Activated T-helper 17 cell treated with anti-CD3 and anti-CD28 coated beads, Interleukin-2, amount 50 U/mL, for 72 hours (primary cell): ENCODE results near the gene TJP1. TPM values are rescaled to one million over a fixed set of nuclear protein-coding genes. Genes with fewer than 3 reads are reported as not detected.
"Not testable (repeated sequence)": the region's sequence is repeated elsewhere in the genome, so short reads cannot be mapped to it uniquely, and the experiment has no call there.

Experiments used
- ATAC-seq: fragments of 150-1000 bp; cut with Tn5 transposase; replicated peaks from 2 replicates; pipeline ENCODE4 v1.10.0; 2021; ENCODE audit warnings: mild to moderate bottlenecking, moderate library complexity
- H3K27ac Mint-ChIP-seq: one replicate; pipeline ENCODE4 v1.8.0; 2022; ENCODE audit warnings: mixed read lengths
- H3K27me3 Mint-ChIP-seq: one replicate; pipeline ENCODE4 v1.8.0; 2022; ENCODE audit warnings: mixed read lengths
- H3K36me3 Mint-ChIP-seq: one replicate; pipeline ENCODE4 v1.8.0; 2022; ENCODE audit warnings: low read depth, mild to moderate bottlenecking, mixed read lengths
- H3K4me1 Mint-ChIP-seq: one replicate; pipeline ENCODE4 v1.8.0; 2022; ENCODE audit warnings: mixed read lengths
- H3K4me3 Mint-ChIP-seq: one replicate; pipeline ENCODE4 v1.8.0; 2022; ENCODE audit warnings: mild to moderate bottlenecking, mixed read lengths
- H3K9me3 Mint-ChIP-seq: one replicate; pipeline ENCODE4 v1.8.0; 2022; ENCODE audit warnings: mixed read lengths
- total RNA-seq, 2 donors: library from RNA; stranded (reverse); gene quantifications; one replicate each; pipeline ENCODE4 v1.2.3, GENCODE V29; 2022

Gene TJP1
- total RNA-seq, 2 donors from 2014 or later = not detected

GRCh38 chr15:29674661-29675533 is 147.4 kb downstream of the TJP1 start:
- no peaks in the 10 kb centered on the region for H3K4me1 Mint-ChIP-seq
- no peaks in the 10 kb centered on the region for H3K36me3 Mint-ChIP-seq
- H3K27me3 Mint-ChIP-seq = peaks cover 36% of the 10 kb centered on the region
- no peak overlapping the region for H3K27ac Mint-ChIP-seq
- no peaks in the 10 kb centered on the region for H3K9me3 Mint-ChIP-seq
- ATAC-seq = no peak
- H3K4me3 Mint-ChIP-seq = no peak overlapping the region

GRCh38 chr15:29672923-29673809 is 149.1 kb downstream of the TJP1 start:
- Mint-ChIP-seq H3K4me1 (no peaks in the 10 kb centered on the region), H3K27me3 (peaks cover 33% of the 10 kb centered on the region), H3K27ac (no peak overlapping the region), H3K36me3 (no peaks in the 10 kb centered on the region), H3K9me3 (no peaks in the 10 kb centered on the region), H3K4me3 (no peak overlapping the region)
- ATAC-seq = no peak

GRCh38 chr15:29672446-29672845 is 149.8 kb downstream of the TJP1 start:
- H3K4me1 Mint-ChIP-seq = no peaks in the 10 kb centered on the region
- H3K4me3 Mint-ChIP-seq = no peak overlapping the region
- no peak overlapping the region for H3K27ac Mint-ChIP-seq
- H3K27me3 Mint-ChIP-seq = peaks cover 26% of the 10 kb centered on the region
- H3K9me3 Mint-ChIP-seq = no peaks in the 10 kb centered on the region
- H3K36me3 Mint-ChIP-seq = no peaks in the 10 kb centered on the region
- ATAC-seq = no peak

- not testable (repeated sequence) for H3K36me3 Mint-ChIP-seq, H3K27ac Mint-ChIP-seq, H3K4me1 Mint-ChIP-seq, ATAC-seq, H3K4me3 Mint-ChIP-seq, H3K9me3 Mint-ChIP-seq
- peaks cover 22% of the 10 kb centered on the region for H3K27me3 Mint-ChIP-seq
Observed at GRCh38 chr15:29672046-29672445, 150.2 kb downstream of the TJP1 start.

- Mint-ChIP-seq H3K4me3 (no peak overlapping the region), H3K27ac (no peak overlapping the region), H3K36me3 (no peaks in the 10 kb centered on the region), H3K27me3 (peaks cover 21% of the 10 kb centered on the region), H3K9me3 (no peaks in the 10 kb centered on the region), H3K4me1 (no peaks in the 10 kb centered on the region)
- ATAC-seq = no peak
Observed at GRCh38 chr15:29670998-29671981, 151.0 kb downstream of the TJP1 start.

- no peaks in the 10 kb centered on the region for H3K36me3 Mint-ChIP-seq
- H3K4me3 Mint-ChIP-seq = no peak overlapping the region
- no peaks in the 10 kb centered on the region for H3K9me3 Mint-ChIP-seq
- no peak for ATAC-seq
- peaks cover 20% of the 10 kb centered on the region for H3K27me3 Mint-ChIP-seq
- no peak overlapping the region for H3K27ac Mint-ChIP-seq
- no peaks in the 10 kb centered on the region for H3K4me1 Mint-ChIP-seq
Observed at GRCh38 chr15:29670266-29670665, 152.0 kb downstream of the TJP1 start.

- Mint-ChIP-seq H3K27ac (no peak overlapping the region), H3K36me3 (no peaks in the 10 kb centered on the region), H3K9me3 (no peaks in the 10 kb centered on the region), H3K27me3 (peaks cover 20% of the 10 kb centered on the region), H3K4me3 (no peak overlapping the region), H3K4me1 (no peaks in the 10 kb centered on the region)
- ATAC-seq = no peak
Observed at GRCh38 chr15:29669823-29670222, 152.4 kb downstream of the TJP1 start.

- Mint-ChIP-seq H3K36me3 (no peaks in the 10 kb centered on the region), H3K4me3 (no peak overlapping the region), H3K9me3 (no peaks in the 10 kb centered on the region), H3K4me1 (no peaks in the 10 kb centered on the region), H3K27me3 (peaks cover 13% of the 10 kb centered on the region), H3K27ac (no peak overlapping the region)
- ATAC-seq = peak; percentile 35
Observed at GRCh38 chr15:29668120-29668602, 154.1 kb downstream of the TJP1 start.

- no peaks in the 10 kb centered on the region for H3K36me3 Mint-ChIP-seq
- H3K27ac Mint-ChIP-seq = no peak overlapping the region
- no peaks in the 10 kb centered on the region for H3K9me3 Mint-ChIP-seq
- H3K4me1 Mint-ChIP-seq = no peaks in the 10 kb centered on the region
- H3K27me3 Mint-ChIP-seq = peaks cover 8% of the 10 kb centered on the region
- H3K4me3 Mint-ChIP-seq = no peak overlapping the region
- no peak for ATAC-seq
Observed at GRCh38 chr15:29666241-29666640, 156.0 kb downstream of the TJP1 start.

GRCh38 chr15:29665444-29666003 is 156.7 kb downstream of the TJP1 start:
- Mint-ChIP-seq H3K27me3 (peaks cover 8% of the 10 kb centered on the region), H3K9me3 (no peaks in the 10 kb centered on the region), H3K4me1 (no peaks in the 10 kb centered on the region), H3K27ac (no peak overlapping the region), H3K36me3 (no peaks in the 10 kb centered on the region), H3K4me3 (no peak overlapping the region)
- no peak for ATAC-seq

GRCh38 chr15:29664406-29664805 is 157.9 kb downstream of the TJP1 start:
- Mint-ChIP-seq H3K9me3 (no peaks in the 10 kb centered on the region), H3K27me3 (peaks cover 5% of the 10 kb centered on the region), H3K4me1 (no peaks in the 10 kb centered on the region), H3K36me3 (no peaks in the 10 kb centered on the region), H3K4me3 (no peak overlapping the region), H3K27ac (no peak overlapping the region)
- ATAC-seq = no peak

- H3K4me3 Mint-ChIP-seq, H3K9me3 Mint-ChIP-seq, ATAC-seq, H3K27ac Mint-ChIP-seq, H3K4me1 Mint-ChIP-seq, H3K27me3 Mint-ChIP-seq, H3K36me3 Mint-ChIP-seq: not testable (repeated sequence)
Observed at GRCh38 chr15:29657476-29657817, 164.8 kb downstream of the TJP1 start.

GRCh38 chr15:29656636-29657475 is 165.4 kb downstream of the TJP1 start:
- ATAC-seq = no peak
- Mint-ChIP-seq H3K4me3 (no peak overlapping the region), H3K27ac (no peak overlapping the region), H3K27me3 (no peaks in the 10 kb centered on the region), H3K36me3 (no peaks in the 10 kb centered on the region), H3K4me1 (no peaks in the 10 kb centered on the region), H3K9me3 (no peaks in the 10 kb centered on the region)
